ENCODE data around the gene NRG2. TPM values are rescaled to one million over a fixed set of nuclear protein-coding genes. Genes with fewer than 3 reads are reported as not detected.

The NRG2 gene
- polyA plus RNA-seq, 4 donors = 1.4 to 1.6 (median 1.5) TPM

DNA sequence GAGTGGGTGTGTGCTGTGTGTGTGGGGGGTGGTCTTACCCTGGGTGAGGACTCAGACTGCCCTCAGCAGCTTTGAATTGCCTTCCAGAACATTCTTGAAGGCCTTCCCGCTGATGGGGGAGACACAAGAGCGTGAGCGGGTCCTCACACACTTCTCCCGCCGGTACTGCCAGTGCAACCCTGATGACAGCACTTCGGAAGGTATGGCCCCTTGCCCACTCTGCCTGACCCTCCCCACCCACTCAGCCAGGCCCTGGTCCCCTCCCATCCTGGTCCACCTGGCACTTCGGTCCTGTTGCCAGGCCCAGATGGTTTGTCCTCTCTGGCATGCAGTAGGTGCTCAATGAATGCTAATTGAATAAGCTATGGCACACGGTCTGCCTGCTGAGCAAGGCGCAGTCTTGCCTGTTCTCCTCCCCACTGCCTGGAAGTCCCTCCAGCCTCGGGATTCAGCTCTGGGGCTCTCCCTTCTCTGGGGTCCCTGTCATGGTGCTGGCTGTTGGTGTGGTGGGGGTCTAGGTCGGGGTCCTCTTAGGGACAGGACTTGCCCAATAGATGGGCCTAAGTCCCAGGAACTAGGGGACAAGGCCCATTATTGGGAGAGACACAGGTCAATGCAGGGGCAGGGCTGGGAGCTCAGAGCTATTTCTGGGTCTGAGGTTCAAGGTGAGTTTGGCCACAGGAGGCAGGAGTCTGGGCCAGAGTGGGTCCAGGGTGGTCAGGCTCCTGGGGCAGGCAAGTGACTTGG is 221.1 kb downstream of the NRG2 start:
- no peak for DNase-seq (ENCODE audit: low read depth in 4 of 4, low spot score in 2 of 4)

DNA sequence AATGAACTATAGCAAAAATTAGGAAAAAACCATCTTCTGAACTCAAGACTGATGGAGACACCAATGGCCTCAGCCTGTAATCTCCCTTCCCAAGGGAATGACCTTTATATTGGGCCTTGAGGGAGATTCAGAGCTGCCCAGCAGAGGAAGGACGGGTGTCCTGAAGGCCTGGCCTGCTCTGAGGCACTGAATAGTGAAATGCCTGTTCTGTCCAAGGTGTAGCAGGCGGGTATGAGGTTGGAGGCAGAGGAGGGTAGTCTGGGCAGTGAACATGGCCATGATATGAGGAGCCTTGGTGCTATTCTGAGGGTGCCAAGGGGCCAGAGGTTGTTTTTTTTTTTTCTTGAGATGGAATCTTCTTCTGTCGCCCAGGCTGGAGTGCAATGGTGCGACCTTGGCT is 222.5 kb downstream of the NRG2 start:
- DNase-seq (ENCODE audit: low read depth in 4 of 4, low spot score in 2 of 4) = no peak

- no peak for DNase-seq (ENCODE audit: low read depth in 4 of 4, low spot score in 2 of 4)
Measured at GRCh38 chr5:139820130-139820529, 223.0 kb downstream of the NRG2 start.

DNA sequence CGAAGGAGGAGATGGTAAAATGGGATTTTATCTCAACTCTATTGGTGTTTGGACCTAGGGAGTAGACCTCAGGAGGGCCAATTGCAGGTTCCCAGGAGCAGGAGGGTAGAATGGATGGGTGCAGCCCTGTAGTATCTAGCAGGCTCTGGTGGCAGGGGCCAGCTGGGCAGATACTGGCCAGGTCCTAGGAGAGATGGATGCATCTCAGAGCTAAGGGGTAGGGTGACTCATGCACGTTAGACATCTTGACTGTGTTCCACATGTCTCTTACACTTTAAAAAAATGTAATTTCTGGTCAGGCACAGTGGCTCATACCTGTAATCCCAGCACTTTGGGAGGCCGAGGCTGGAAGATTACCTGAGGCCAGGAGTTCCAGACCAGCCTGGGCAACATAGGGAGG is 225.1 kb downstream of the NRG2 start:
- no peak for DNase-seq (ENCODE audit: low read depth in 4 of 4, low spot score in 2 of 4)

- DNase-seq (ENCODE audit: low read depth in 4 of 4, low spot score in 2 of 4) = no peak
Measured at GRCh38 chr5:139817362-139817761, 225.7 kb downstream of the NRG2 start.

DNA sequence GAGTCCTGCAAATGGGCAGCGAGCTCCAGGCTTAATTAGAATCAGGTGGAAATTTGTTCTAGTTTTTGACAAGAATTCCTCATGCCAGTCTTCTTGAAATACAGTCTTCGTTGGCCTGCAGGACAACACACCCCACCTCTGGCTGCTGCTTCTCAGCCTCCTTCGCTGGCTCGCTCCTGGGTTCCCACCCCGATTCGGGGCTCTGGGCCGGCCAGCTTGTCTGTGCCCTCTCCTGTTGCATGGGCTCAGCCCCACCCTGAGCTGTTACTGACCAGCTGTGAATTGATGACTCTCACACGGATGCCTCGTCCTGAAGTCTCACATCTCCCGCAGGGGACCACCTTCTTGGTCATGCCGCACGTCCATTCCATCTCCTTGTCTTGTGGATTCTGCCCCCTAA is 226.5 kb downstream of the NRG2 start:
- no peak for DNase-seq (ENCODE audit: low read depth in 4 of 4, low spot score in 2 of 4)

DNA sequence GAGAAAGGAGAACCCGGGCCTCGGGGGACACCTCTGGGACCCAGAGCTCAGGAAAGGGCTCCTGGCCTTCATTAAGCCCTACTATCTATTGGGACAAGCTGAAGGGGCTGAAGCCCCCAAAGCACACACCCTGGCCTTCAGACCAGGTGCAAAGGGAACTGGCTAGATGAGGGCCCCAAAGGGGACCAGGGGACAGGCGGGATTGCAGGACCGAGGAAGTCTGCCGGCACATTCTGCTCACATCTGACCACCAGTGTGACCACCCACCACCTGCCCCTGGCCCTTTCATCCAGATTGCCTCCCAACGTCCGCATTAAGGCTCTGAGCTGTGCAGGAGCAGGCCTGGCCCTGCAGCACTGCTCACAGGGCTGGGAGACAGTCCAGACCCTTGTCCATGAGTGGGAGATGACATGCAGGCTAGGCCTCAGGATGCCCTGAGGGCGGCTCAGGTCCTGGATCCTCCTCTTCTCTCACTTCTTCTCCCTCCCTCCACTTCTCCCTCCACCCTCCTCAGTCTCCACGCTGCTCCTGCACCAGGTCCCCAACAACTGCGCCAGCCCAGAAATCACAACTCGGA is 228.3 kb downstream of the NRG2 start:
- DNase-seq (ENCODE audit: low read depth in 4 of 4, low spot score in 2 of 4) = no peak

- no peak for DNase-seq (ENCODE audit: low read depth in 4 of 4, low spot score in 2 of 4)
Measured at GRCh38 chr5:139814191-139814601, 228.9 kb downstream of the NRG2 start.

GRCh38 chr5:139812836-139813805 is 230.0 kb downstream of the NRG2 start:
- no peak for DNase-seq (ENCODE audit: low read depth in 4 of 4, low spot score in 2 of 4)

GRCh38 chr5:139812323-139812722 is 230.8 kb downstream of the NRG2 start:
- DNase-seq (ENCODE audit: low read depth in 4 of 4, low spot score in 2 of 4) = no peak

- no peak for DNase-seq (ENCODE audit: low read depth in 4 of 4, low spot score in 2 of 4)
Measured at GRCh38 chr5:139811274-139811607, 231.9 kb downstream of the NRG2 start.

GRCh38 chr5:139810341-139811273 is 232.5 kb downstream of the NRG2 start:
- DNase-seq (ENCODE audit: low read depth in 4 of 4, low spot score in 2 of 4) = no peak

DNA sequence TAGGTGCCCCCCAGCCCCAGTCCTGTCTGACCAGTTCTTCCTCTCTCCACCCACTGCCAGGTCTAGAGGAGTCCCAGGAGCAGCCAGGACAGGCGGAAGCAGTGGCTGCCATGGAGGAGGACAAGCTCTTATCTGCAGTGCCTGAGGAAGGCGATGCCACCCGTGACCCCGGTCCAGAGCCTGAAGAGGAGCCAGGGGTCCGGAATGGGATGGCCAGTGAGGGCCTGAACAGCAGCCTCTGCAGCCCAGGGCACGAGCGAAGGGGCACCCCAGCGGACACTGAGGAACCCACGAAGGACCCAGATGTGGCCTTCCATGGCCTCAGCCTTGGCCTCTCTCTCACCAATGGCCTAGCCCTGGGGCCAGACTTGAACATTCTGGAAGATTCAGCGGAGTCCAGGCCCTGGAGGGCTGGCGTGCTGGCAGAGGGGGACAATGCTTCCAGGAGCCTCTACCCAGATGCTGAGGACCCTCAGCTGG is 233.7 kb downstream of the NRG2 start:
- DNase-seq (ENCODE audit: low read depth in 4 of 4, low spot score in 2 of 4) = no peak

DNA sequence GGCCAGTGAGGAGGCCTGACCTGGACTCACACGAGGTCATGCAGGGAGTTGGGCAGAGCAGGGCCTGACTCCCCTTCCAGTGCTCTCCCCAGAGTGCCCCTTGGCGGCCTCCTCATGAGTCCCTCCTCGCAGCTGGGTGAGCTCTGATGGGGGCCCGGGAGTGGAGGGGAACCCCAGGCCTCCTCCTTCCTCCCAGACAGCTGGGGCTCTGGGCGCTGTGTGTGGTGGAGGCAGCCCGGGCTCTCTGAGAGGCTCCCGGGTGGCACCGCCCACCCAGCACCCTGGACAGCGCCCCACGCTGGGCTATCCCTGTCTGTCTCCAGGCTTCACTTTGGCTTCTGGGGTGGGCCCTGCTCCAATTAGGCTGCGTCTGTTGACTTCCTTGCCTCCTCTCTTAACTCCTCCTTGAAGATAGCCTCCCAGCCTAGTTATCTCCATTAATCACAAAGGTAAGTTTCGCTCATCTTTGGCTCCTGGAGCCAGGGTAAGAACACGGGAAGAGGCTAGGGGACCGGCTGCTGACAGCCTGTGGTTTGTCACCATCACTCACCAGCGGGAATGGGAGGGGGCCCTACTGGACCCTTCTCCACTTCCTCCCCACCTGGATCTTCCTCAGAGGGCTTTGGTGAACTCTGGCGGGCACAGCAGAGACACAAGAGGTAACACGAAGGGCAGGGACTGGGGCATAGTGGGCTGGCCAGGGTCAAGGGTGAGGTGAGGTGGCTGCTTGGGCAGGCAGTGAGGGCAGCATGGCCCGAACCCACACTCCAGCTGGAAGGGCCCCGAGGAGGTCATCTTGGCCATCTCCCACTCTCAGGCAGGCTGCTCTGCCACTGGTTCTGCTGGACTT is 234.4 kb downstream of the NRG2 start:
- DNase-seq (ENCODE audit: low read depth in 4 of 4, low spot score in 2 of 4) = no peak

- no peak for DNase-seq (ENCODE audit: low read depth in 4 of 4, low spot score in 2 of 4)
Measured at GRCh38 chr5:139807647-139808030, 235.5 kb downstream of the NRG2 start.

DNA sequence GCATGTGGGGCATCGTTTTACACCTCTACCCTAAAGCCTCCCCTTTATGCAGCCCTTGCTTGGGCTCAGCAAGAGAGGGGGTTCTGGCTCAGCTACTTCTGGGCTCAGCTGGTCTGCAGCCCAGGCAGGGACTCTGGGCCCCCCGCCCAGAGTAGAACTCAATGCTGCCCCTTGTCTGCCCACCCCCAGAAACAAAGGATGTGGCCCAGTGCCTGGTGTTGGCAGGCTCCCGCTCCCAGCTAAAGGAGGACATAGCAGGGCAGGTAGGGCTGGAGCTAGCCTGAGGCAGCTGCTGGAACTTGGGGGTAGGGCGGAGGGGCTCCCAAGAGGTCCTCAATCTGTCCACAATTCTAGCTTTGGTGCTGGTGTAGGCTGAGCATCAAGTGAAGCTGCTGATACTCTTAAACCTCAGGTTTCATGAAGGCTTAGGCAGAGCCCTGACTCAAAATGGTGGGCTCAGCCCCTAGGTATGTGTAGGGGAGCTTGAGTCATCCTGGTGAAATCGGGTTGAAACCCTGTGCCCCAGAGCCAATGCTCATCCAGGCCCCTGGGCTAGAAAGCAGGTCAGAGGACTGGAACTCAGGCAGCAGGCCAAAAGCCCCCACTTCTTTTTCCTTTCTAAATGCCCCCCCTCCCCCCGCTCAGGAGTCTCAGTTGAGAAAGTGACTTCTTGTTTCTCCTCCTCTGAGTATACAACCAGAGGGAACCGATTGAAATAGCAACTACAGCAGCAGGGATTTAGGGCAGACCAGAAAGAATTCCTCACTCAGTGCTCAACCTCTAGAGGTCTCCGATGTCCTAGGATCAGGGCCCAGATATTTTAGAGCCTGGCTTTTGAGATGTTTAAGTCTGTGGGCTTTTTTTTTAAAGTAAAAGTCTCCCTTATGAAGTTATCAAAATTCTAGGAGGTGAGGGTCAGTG is 236.1 kb downstream of the NRG2 start:
- DNase-seq (ENCODE audit: low read depth in 4 of 4, low spot score in 2 of 4) = no peak

GRCh38 chr5:139806111-139806510 is 237.0 kb downstream of the NRG2 start:
- DNase-seq (ENCODE audit: low read depth in 4 of 4, low spot score in 2 of 4) = no peak

GRCh38 chr5:139805545-139805944 is 237.6 kb downstream of the NRG2 start:
- DNase-seq (ENCODE audit: low read depth in 4 of 4, low spot score in 2 of 4) = no peak
